HCT116 (cell line): ENCODE data around the gene HBG1. TPM values are rescaled to one million over a fixed set of nuclear protein-coding genes. Genes with fewer than 3 reads are reported as not detected.

Experiments used
- ATAC-seq: fragments of 200-7000 bp; cut with Tn5 transposase; 2 replicates; pipeline ENCODE4 v1.9.1; 2020; ENCODE audit warnings: mild to moderate bottlenecking, moderate library complexity
- BruUV-seq: library from RNA; stranded (reverse); fragments of 400-500 nt; replicated peaks from 2 replicates; lab custom pipeline; 2021; lab: Mats Ljungman, UMichigan
- CTCF ChIA-PET: fragments of 300-600 bp; sonication (Branson Sonifier 250); formaldehyde crosslinking; loops from one replicate; lab custom pipeline; 2021; ENCODE audit warnings: antibody characterized with exemption; lab: Charles Lee
- POLR2A ChIA-PET: fragments of 300-600, 350-600 bp; sonication (Branson Sonifier 250); formaldehyde crosslinking; loops from one replicate; lab custom pipeline; 2021; ENCODE audit warnings: antibody characterized with exemption; lab: Charles Lee
- RAD21 ChIA-PET, 2 experiments: fragments of 300-600 bp; sonication (Branson Sonifier 250); formaldehyde crosslinking; loops; one replicate each; lab custom pipeline; 2023; ENCODE audit warnings: low total read pairs in 2 of 2; ENCODE audit not compliant: uncharacterized antibody in 2 of 2, unreplicated experiment in 2 of 2, low non-redundant PET in 1 of 2; lab: Charles Lee
- DNase-seq: peaks from one replicate; pipeline ENCODE4 v3.0.0-alpha.2; 2010; ENCODE audit warnings: low read depth, low spot score
- H2AFZ ChIP-seq: fragments of 200-600 bp; shearing (Covaris generic), sonication (generic); 2 replicates; pipeline ENCODE4 v1.6.1; 2017; ENCODE audit warnings: low read depth, mixed run types, mixed read lengths, antibody characterized with exemption, low read length; ENCODE audit not compliant: poor library complexity, severe bottlenecking
- H3K27ac ChIP-seq: 2 replicates; pipeline ENCODE4 v1.5.1; 2012; ENCODE audit warnings: low read depth, low read length
- H3K27me3 ChIP-seq: fragments of 200-600 bp; sonication (generic); 2 replicates; pipeline ENCODE4 v1.6.1; 2016; ENCODE audit warnings: mixed run types, low read length, mixed read lengths; ENCODE audit not compliant: insufficient read depth
- H3K36me3 ChIP-seq, 2 experiments: fragments of 200-500 bp in 1 of 2; fragments of 200-600 bp in 1 of 2; sonication (Bioruptor generic) in 1 of 2; sonication (generic) in 1 of 2; 2 replicates each; pipeline versions ENCODE4 v1.5.1 to v1.6.1; 2014 to 2016; ENCODE audit warnings: low read length in 2 of 2, inconsistent platforms in 1 of 2, mixed read lengths in 1 of 2, mixed run types in 1 of 2; ENCODE audit not compliant: insufficient read depth in 2 of 2, control insufficient read depth in 1 of 2
- H3K4me1 ChIP-seq, 2 experiments: fragments of 200-600 bp in 1 of 2; sonication (generic) in 1 of 2; 2 replicates each; pipeline versions ENCODE4 v1.5.1 to v1.6.1; 2012 to 2017; ENCODE audit warnings: low read length in 2 of 2, inconsistent platforms in 1 of 2, mild to moderate bottlenecking in 1 of 2, mixed read lengths in 1 of 2, mixed run types in 1 of 2, moderate library complexity in 1 of 2; ENCODE audit not compliant: insufficient read depth in 2 of 2, control insufficient read depth in 1 of 2
- H3K4me2 ChIP-seq: fragments of 200-600 bp; sonication (generic); 2 replicates; pipeline ENCODE4 v1.6.1; 2017; ENCODE audit warnings: mixed run types, low read length, mixed read lengths
- H3K4me3 ChIP-seq, 2 experiments: fragments of 200-600 bp in 1 of 2; sonication (generic) in 1 of 2; replicated peaks in 1 of 2; 2 replicates each; pipeline ENCODE4 v1.5.1; 2011 to 2016; ENCODE audit warnings: low read length in 2 of 2, control low read depth in 1 of 2, low read depth in 1 of 2, mild to moderate bottlenecking in 1 of 2, mixed read lengths in 1 of 2, mixed run types in 1 of 2
- H3K79me2 ChIP-seq: fragments of 200-600 bp; sonication (generic); 2 replicates; pipeline ENCODE4 v1.6.1; 2017; ENCODE audit warnings: mild to moderate bottlenecking, mixed run types, low read length, moderate library complexity, mixed read lengths; ENCODE audit not compliant: insufficient read depth
- H3K9ac ChIP-seq: fragments of 200-600 bp; sonication (generic); 2 replicates; pipeline ENCODE4 v1.6.1; 2016; ENCODE audit warnings: low read length, mixed read lengths
- H3K9me2 ChIP-seq: fragments of 200-600 bp; sonication (generic), shearing (Covaris generic); 2 replicates; pipeline ENCODE4 v1.6.1; 2017; ENCODE audit warnings: mixed run types, mild to moderate bottlenecking, moderate library complexity; ENCODE audit not compliant: insufficient read depth
- H3K9me3 ChIP-seq, 2 experiments: fragments of 200-500 bp in 1 of 2; fragments of 200-600 bp in 1 of 2; sonication (Bioruptor generic) in 1 of 2; sonication (generic) in 1 of 2; 2 replicates each; pipeline ENCODE4 v1.6.1; 2014 to 2017; ENCODE audit warnings: low read length in 2 of 2, mixed read lengths in 2 of 2, inconsistent platforms in 1 of 2, low read depth in 1 of 2, mild to moderate bottlenecking in 1 of 2, mixed run types in 1 of 2, moderate library complexity in 1 of 2; ENCODE audit not compliant: control insufficient read depth in 1 of 2, insufficient read depth in 1 of 2
- H4K20me1 ChIP-seq: fragments of 200-600 bp; sonication (generic), shearing (Covaris generic); 2 replicates; pipeline ENCODE4 v1.6.1; 2017; ENCODE audit warnings: mixed run types, mild to moderate bottlenecking, moderate library complexity; ENCODE audit not compliant: insufficient read depth
- EGR1 ChIP-seq: IDR thresholded peaks from 2 replicates; pipeline ENCODE4 v1.6.1; 2012; ENCODE audit warnings: low read depth
- ELF1 ChIP-seq: IDR thresholded peaks from 2 replicates; pipeline ENCODE4 v1.6.1; 2012; ENCODE audit warnings: low read depth, borderline replicate concordance
- EZH2 ChIP-seq: fragments of 200-600 bp; sonication (generic); IDR thresholded peaks from 2 replicates; pipeline ENCODE4 v1.6.1; 2017; ENCODE audit warnings: antibody characterized with exemption, mixed run types
- EZH2phosphoT487 ChIP-seq: fragments of 200-600 bp; IDR thresholded peaks from 2 replicates; pipeline ENCODE4 v1.6.1; 2018; ENCODE audit warnings: antibody characterized with exemption, borderline replicate concordance
- JUND ChIP-seq: IDR thresholded peaks from 2 replicates; pipeline ENCODE4 v1.6.1; 2012
- POLR2A ChIP-seq: IDR thresholded peaks from 2 replicates; pipeline ENCODE4 v1.7.0; 2011; ENCODE audit warnings: borderline replicate concordance; ENCODE audit not compliant: insufficient read depth, insufficient read length; ENCODE audit errors: extremely low read depth
- POLR2AphosphoS5 ChIP-seq: IDR thresholded peaks from 2 replicates; pipeline ENCODE4 v1.6.1; 2011; ENCODE audit warnings: mild to moderate bottlenecking, low read depth, low read length, moderate library complexity
- RAD21 ChIP-seq: IDR thresholded peaks from 2 replicates; pipeline ENCODE4 v1.6.1; 2012; ENCODE audit warnings: low read depth, mild to moderate bottlenecking
- SIN3A ChIP-seq: IDR thresholded peaks from 2 replicates; pipeline ENCODE4 v1.6.1; 2012; ENCODE audit warnings: low read depth
- ZBTB33 ChIP-seq: IDR thresholded peaks from 2 replicates; pipeline ENCODE4 v1.6.1; 2011; ENCODE audit warnings: mild to moderate bottlenecking, low read length, moderate library complexity; ENCODE audit not compliant: insufficient replicate concordance; ENCODE audit errors: extremely low read depth
- intact Hi-C: fragments of 100-400 bp; cut with micrococcal nuclease; formaldehyde crosslinking; loops from 2 replicates; pipeline ENCODE4 v1.10.0; 2022
- total RNA-seq: library from RNA; stranded (reverse); gene quantifications from one replicate; pipeline ENCODE4 v1.2.1, GENCODE V29; 2021; ENCODE audit not compliant: unreplicated experiment
- TF ChIP-seq, protein P1 (sequence below), 3 experiments: fragments of 200-600 bp in 1 of 3; sonication (generic) in 1 of 3; IDR thresholded peaks in 2 of 3; conservative IDR thresholded peaks in 1 of 3; 2 replicates each; pipeline ENCODE4 v1.5.1; 2012 to 2017; ENCODE audit warnings: low read depth in 2 of 3, low read length in 2 of 3, antibody characterized with exemption in 1 of 3, borderline replicate concordance in 1 of 3, control low read depth in 1 of 3, mild to moderate bottlenecking in 1 of 3, mixed read lengths in 1 of 3, mixed run types in 1 of 3, moderate library complexity in 1 of 3; ENCODE audit not compliant: insufficient read depth in 1 of 3

The HBG1 gene
- total RNA-seq, 1 experiment from 2014 or later = 3.6 TPM

DNA sequence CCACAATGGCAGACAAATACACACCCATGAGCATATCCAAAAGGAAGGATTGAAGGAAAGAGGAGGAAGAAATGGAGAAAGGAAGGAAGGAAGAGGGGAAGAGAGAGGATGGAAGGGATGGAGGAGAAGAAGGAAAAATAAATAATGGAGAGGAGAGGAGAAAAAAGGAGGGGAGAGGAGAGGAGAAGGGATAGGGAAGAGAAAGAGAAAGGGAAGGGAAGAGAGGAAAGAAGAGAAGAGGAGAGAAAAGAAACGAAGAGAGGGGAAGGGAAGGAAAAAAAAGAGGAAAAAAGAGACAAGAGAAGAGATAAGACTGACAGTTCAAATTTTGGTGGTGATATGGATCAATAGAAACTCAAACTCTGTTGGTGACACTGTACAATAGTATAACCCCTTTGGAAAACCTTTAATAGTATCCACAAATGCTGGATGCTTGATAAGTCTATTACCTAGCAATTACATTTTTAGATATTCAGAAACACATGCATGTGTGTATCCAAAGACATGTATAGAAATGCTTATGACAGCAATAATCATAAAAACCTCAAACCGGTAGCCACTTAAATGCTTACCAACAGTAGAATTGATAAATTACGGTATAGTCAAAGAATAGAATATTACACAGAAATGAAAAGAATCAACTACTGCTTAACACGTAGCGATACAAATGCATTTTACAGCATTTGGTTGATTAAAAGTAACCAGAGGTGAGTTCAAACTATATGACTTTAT lies 14.1 kb downstream of the HBG1 start:
- Histone ChIP-seq H4K20me1 (no peaks in the 10 kb centered on the region), H3K9ac (no peak overlapping the region)
- POLR2A ChIA-PET = no interaction called here
- no peak for TF ChIP-seq EGR1
- TF ChIP-seq, protein P1, sequence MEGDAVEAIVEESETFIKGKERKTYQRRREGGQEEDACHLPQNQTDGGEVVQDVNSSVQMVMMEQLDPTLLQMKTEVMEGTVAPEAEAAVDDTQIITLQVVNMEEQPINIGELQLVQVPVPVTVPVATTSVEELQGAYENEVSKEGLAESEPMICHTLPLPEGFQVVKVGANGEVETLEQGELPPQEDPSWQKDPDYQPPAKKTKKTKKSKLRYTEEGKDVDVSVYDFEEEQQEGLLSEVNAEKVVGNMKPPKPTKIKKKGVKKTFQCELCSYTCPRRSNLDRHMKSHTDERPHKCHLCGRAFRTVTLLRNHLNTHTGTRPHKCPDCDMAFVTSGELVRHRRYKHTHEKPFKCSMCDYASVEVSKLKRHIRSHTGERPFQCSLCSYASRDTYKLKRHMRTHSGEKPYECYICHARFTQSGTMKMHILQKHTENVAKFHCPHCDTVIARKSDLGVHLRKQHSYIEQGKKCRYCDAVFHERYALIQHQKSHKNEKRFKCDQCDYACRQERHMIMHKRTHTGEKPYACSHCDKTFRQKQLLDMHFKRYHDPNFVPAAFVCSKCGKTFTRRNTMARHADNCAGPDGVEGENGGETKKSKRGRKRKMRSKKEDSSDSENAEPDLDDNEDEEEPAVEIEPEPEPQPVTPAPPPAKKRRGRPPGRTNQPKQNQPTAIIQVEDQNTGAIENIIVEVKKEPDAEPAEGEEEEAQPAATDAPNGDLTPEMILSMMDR (IDR thresholded peaks at IDR 0.05 in 2 of 3, conservative IDR thresholded peaks at IDR 0.05 in 1 of 3; ENCODE audit: borderline replicate concordance in 1 of 3, insufficient read depth in 1 of 3, low read depth in 2 of 3, low read length in 2 of 3) = no peak
- no peak for TF ChIP-seq EZH2phosphoT487
- no peak for TF ChIP-seq EZH2
- TF ChIP-seq POLR2A = no peak
- TF ChIP-seq JUND = no peak
- no peak for TF ChIP-seq RAD21
- TF ChIP-seq POLR2AphosphoS5 = no peak
- TF ChIP-seq SIN3A = no peak
- TF ChIP-seq ELF1 = no peak
- TF ChIP-seq ZBTB33 = no peak
- TF ChIP-seq, all 23 proteins: peak for 0
- ATAC-seq = no peak
- DNase-seq = no peak
- intact Hi-C loops = no loop called here
- Histone ChIP-seq H3K4me1 (no peaks in the 10 kb centered on the region), H3K36me3 (no peaks in the 10 kb centered on the region), H3K27me3 (peaks cover 46% of the 10 kb centered on the region), H3K9me2 (no peaks in the 10 kb centered on the region), H3K79me2 (no peaks in the 10 kb centered on the region), H3K4me3 (no peak overlapping the region), H3K9me3 (no peaks in the 10 kb centered on the region), H3K27ac (no peak overlapping the region), H3K4me2 (no peak overlapping the region), H2AFZ (no peak overlapping the region)
- BruUV-seq = no TSS peak
- ChIA-PET RAD21 (no interaction called here), CTCF (no interaction called here)
